Nasal cavity respiratory epithelium epithelial cell of viscerocranial mucosa (primary cell): ENCODE data around the gene GRB14. TPM values are rescaled to one million over a fixed set of nuclear protein-coding genes. Genes with fewer than 3 reads are reported as not detected.

Source experiments
- total RNA-seq: library from RNA; depleted of rRNA; stranded (reverse); fragments of >200 nt; gene quantifications from 2 replicates; pipeline ENCODE4 v1.2.3, GENCODE V29; 2014

GRB14 gene
- total RNA-seq = 2.6 and 3.1 TPM in 2 replicates

GRCh38 chr2:164620873-164621763, at the start of gene GRB14:
GRB14 (minus strand) TSS chr2:164621482; CDS start chr2:164621309, 173 bp downstream.

Other genes starting within 250 kb of the GRB14 start
- gene COBLL1, start 220.3 kb upstream of the GRB14 start, total RNA-seq = 20.5 and 34.9 TPM in 2 replicates